H9 (cell line): ENCODE results near the gene LHX4. TPM values are rescaled to one million over a fixed set of nuclear protein-coding genes. Genes with fewer than 3 reads are reported as not detected.

ENCODE experiments used
- DNase-seq: peaks from one replicate; pipeline ENCODE4 v3.0.0-alpha.2; 2017
- H2AFZ ChIP-seq: one replicate; pipeline ENCODE4 v1.6.1; 2013; ENCODE audit warnings: mild to moderate bottlenecking, low read length, control low read depth, moderate library complexity
- H2AK5ac ChIP-seq: 2 replicates; pipeline ENCODE4 v1.6.1; 2013; ENCODE audit warnings: low read length, control low read depth, mixed read lengths; ENCODE audit not compliant: insufficient read length
- H2BK120ac ChIP-seq: one replicate; pipeline ENCODE4 v1.6.1; 2013; ENCODE audit warnings: low read depth, mild to moderate bottlenecking, low read length, control low read depth, inconsistent platforms; ENCODE audit not compliant: poor library complexity, severe bottlenecking
- H2BK12ac ChIP-seq: 2 replicates; pipeline ENCODE4 v1.6.1; 2013; ENCODE audit warnings: low read length, control low read depth, mixed read lengths, low read depth; ENCODE audit not compliant: insufficient read length
- H2BK15ac ChIP-seq: 2 replicates; pipeline ENCODE4 v1.6.1; 2013; ENCODE audit warnings: low read depth, low read length, control low read depth
- H2BK20ac ChIP-seq: one replicate; pipeline ENCODE4 v1.6.1; 2013; ENCODE audit warnings: low read depth, mild to moderate bottlenecking, low read length, control low read depth, inconsistent platforms; ENCODE audit not compliant: poor library complexity, severe bottlenecking
- H2BK5ac ChIP-seq: 2 replicates; pipeline ENCODE4 v1.6.1; 2013; ENCODE audit warnings: low read length, control low read depth, mixed read lengths; ENCODE audit not compliant: insufficient read length
- H3K14ac ChIP-seq: 2 replicates; pipeline ENCODE4 v1.6.1; 2013; ENCODE audit warnings: low read length, control low read depth; ENCODE audit not compliant: insufficient read depth
- H3K18ac ChIP-seq: 2 replicates; pipeline ENCODE4 v1.6.1; 2013; ENCODE audit warnings: low read depth, mild to moderate bottlenecking, mixed read lengths, low read length, control low read depth; ENCODE audit not compliant: insufficient read length
- H3K23ac ChIP-seq: 2 replicates; pipeline ENCODE4 v1.6.1; 2013; ENCODE audit warnings: low read length, control low read depth, mixed read lengths, low read depth; ENCODE audit not compliant: insufficient read length
- H3K23me2 ChIP-seq: 2 replicates; pipeline ENCODE4 v1.6.1; 2013; ENCODE audit warnings: low read depth, mild to moderate bottlenecking, mixed read lengths, low read length, control low read depth; ENCODE audit not compliant: insufficient read length, poor library complexity, severe bottlenecking
- H3K27ac ChIP-seq: 2 replicates; pipeline ENCODE4 v1.5.1; 2013; ENCODE audit warnings: low read length, control low read depth, mixed read lengths, low read depth; ENCODE audit not compliant: insufficient read length
- H3K27me3 ChIP-seq: 2 replicates; pipeline ENCODE4 v1.6.1; 2013; ENCODE audit warnings: low read length, control low read depth, inconsistent platforms; ENCODE audit not compliant: insufficient read depth
- H3K4ac ChIP-seq: 2 replicates; pipeline ENCODE4 v1.6.1; 2013; ENCODE audit warnings: low read depth, mild to moderate bottlenecking, control low read depth, inconsistent platforms, low read length, moderate library complexity
- H3K4me1 ChIP-seq: 2 replicates; pipeline ENCODE4 v1.6.1; 2013; ENCODE audit warnings: low read length, control low read depth, inconsistent platforms; ENCODE audit not compliant: insufficient read depth
- H3K4me2 ChIP-seq: 2 replicates; pipeline ENCODE4 v1.6.1; 2013; ENCODE audit warnings: low read length, control low read depth, mixed read lengths; ENCODE audit not compliant: insufficient read length, insufficient read depth
- H3K56ac ChIP-seq: 2 replicates; pipeline ENCODE4 v1.6.1; 2013; ENCODE audit warnings: low read depth, mild to moderate bottlenecking, mixed read lengths, low read length, control low read depth; ENCODE audit not compliant: insufficient read length
- H3K79me1 ChIP-seq: 2 replicates; pipeline ENCODE4 v1.6.1; 2013; ENCODE audit warnings: low read depth, mild to moderate bottlenecking, moderate library complexity, low read length, control low read depth, inconsistent platforms; ENCODE audit not compliant: insufficient read depth, poor library complexity, severe bottlenecking
- H3K79me2 ChIP-seq: 2 replicates; pipeline ENCODE4 v1.6.1; 2013; ENCODE audit warnings: low read length, control low read depth, inconsistent platforms; ENCODE audit not compliant: insufficient read depth
- H3K9ac ChIP-seq: 2 replicates; pipeline ENCODE4 v1.6.1; 2013; ENCODE audit warnings: low read length, control low read depth, mixed read lengths; ENCODE audit not compliant: insufficient read length; ENCODE audit errors: extremely low read depth
- H3K9me3 ChIP-seq: one replicate; pipeline ENCODE4 v1.6.1; 2013; ENCODE audit warnings: low read depth, low read length, inconsistent platforms; ENCODE audit not compliant: control insufficient read depth
- H3T11ph ChIP-seq: one replicate; pipeline ENCODE4 v1.6.1; 2013; ENCODE audit warnings: mild to moderate bottlenecking, low read length, control low read depth, inconsistent platforms
- H4K20me1 ChIP-seq: one replicate; pipeline ENCODE4 v1.6.1; 2013; ENCODE audit not compliant: control insufficient read depth, insufficient read length, insufficient read depth
- H4K5ac ChIP-seq: 2 replicates; pipeline ENCODE4 v1.6.1; 2013; ENCODE audit warnings: low read depth, mild to moderate bottlenecking, mixed read lengths, low read length, control low read depth; ENCODE audit not compliant: insufficient read length
- H4K8ac ChIP-seq: replicated peaks from 2 replicates; pipeline ENCODE4 v1.6.1; 2013; ENCODE audit warnings: low read length, control low read depth, mixed read lengths, low read depth; ENCODE audit not compliant: insufficient read length
- H4K91ac ChIP-seq: 2 replicates; pipeline ENCODE4 v1.6.1; 2013; ENCODE audit warnings: low read depth, mild to moderate bottlenecking, moderate library complexity, mixed read lengths, low read length, control low read depth; ENCODE audit not compliant: insufficient read length
- H3K27ac Mint-ChIP-seq, 3 experiments: 2 replicates in 2 of 3; 3 replicates in 1 of 3; pipeline ENCODE4 v1.8.0; 2020 to 2021; ENCODE audit warnings: mixed read lengths in 3 of 3, mild to moderate bottlenecking in 1 of 3, moderate library complexity in 1 of 3
- H3K27me3 Mint-ChIP-seq: 2 replicates; pipeline ENCODE4 v1.8.0; 2021; ENCODE audit warnings: low read depth, mild to moderate bottlenecking, moderate library complexity, mixed read lengths
- H3K36me3 Mint-ChIP-seq, 3 experiments: 2 replicates in 2 of 3; 3 replicates in 1 of 3; pipeline ENCODE4 v1.8.0; 2020 to 2021; ENCODE audit warnings: low read depth in 3 of 3, mixed read lengths in 3 of 3; ENCODE audit not compliant: insufficient read depth in 1 of 3
- H3K4me1 Mint-ChIP-seq, 2 experiments: 2 replicates each; pipeline ENCODE4 v1.8.0; 2020; ENCODE audit warnings: mixed read lengths in 2 of 2
- H3K4me3 Mint-ChIP-seq, 2 experiments: 2 replicates in 1 of 2; 3 replicates in 1 of 2; pipeline ENCODE4 v1.8.0; 2020 to 2021; ENCODE audit warnings: mild to moderate bottlenecking in 2 of 2, mixed read lengths in 2 of 2, moderate library complexity in 1 of 2
- H3K9me3 Mint-ChIP-seq, 2 experiments: 2 replicates in 1 of 2; 3 replicates in 1 of 2; pipeline ENCODE4 v1.8.0; 2020; ENCODE audit warnings: mild to moderate bottlenecking in 2 of 2, mixed read lengths in 2 of 2, moderate library complexity in 1 of 2
- WGBS: extraction: QIAGEN DNeasy Blood & Tissue Kit; methylation state at CpG from one replicate; pipeline ENCODE4 v1.1.7; 2013; ENCODE audit warnings: missing lambda C conversion rate, low lambda C conversion rate, mixed read lengths; ENCODE audit not compliant: insufficient read length; ENCODE audit errors: extremely low coverage; 5-methylcytosine and 5-hydroxymethylcytosine counted together
- total RNA-seq: library from RNA; stranded (reverse); gene quantifications from 2 replicates; pipeline ENCODE4 v1.2.1, GENCODE V29; 2021
- TF ChIP-seq, protein P1 (sequence below): fragments of 200-600 bp; sonication (generic); conservative IDR thresholded peaks from 3 replicates; pipeline ENCODE4 v1.8.0; 2021; ENCODE audit warnings: antibody characterized with exemption, mild to moderate bottlenecking

LHX4 gene
- total RNA-seq, 1 experiment from 2014 or later, result 1.9 TPM

GRCh38 chr1:180215856-180216625, 14.0 kb upstream of the LHX4 start:
- Histone ChIP-seq H3K14ac (no peak overlapping the region), H3K27me3 (no peaks in the 10 kb centered on the region), H2BK20ac (no peak overlapping the region), H4K5ac (no peak overlapping the region), H4K91ac (no peak overlapping the region), H3K56ac (no peak overlapping the region), H3K9me3 (no peaks in the 10 kb centered on the region), H3K23me2 (no peaks in the 10 kb centered on the region), H2AFZ (no peak overlapping the region), H3K4me1 (no peaks in the 10 kb centered on the region), H3K23ac (no peak overlapping the region), H2BK120ac (no peak overlapping the region), H2BK15ac (no peak overlapping the region), H3T11ph (no peak overlapping the region), H2BK12ac (no peak overlapping the region), H3K4ac (no peak overlapping the region), H3K27ac (no peak overlapping the region), H3K4me2 (no peak overlapping the region), H4K8ac (no peak overlapping the region), H2AK5ac (no peak overlapping the region), H3K18ac (no peak overlapping the region), H3K79me2 (no peaks in the 10 kb centered on the region), H4K20me1 (no peaks in the 10 kb centered on the region), H3K79me1 (no peaks in the 10 kb centered on the region), H2BK5ac (no peak overlapping the region), H3K9ac (no peak overlapping the region)
- Mint-ChIP-seq H3K9me3 (no peaks in the 10 kb centered on the region), H3K4me1 (peaks cover 8 to 16% of the 10 kb centered on the region in 2 experiments), H3K4me3 (no peak overlapping the region), H3K27ac (no peak overlapping the region), H3K27me3 (peaks cover 32% of the 10 kb centered on the region), H3K36me3 (peaks cover 0 to 2% (median 0%) of the 10 kb centered on the region in 3 experiments; a peak in 2 of 7 replicates)
- DNase-seq, result no peak
- WGBS, result no CpG with 5 or more reads among the region's 22 CpGs
- TF ChIP-seq, protein P1, sequence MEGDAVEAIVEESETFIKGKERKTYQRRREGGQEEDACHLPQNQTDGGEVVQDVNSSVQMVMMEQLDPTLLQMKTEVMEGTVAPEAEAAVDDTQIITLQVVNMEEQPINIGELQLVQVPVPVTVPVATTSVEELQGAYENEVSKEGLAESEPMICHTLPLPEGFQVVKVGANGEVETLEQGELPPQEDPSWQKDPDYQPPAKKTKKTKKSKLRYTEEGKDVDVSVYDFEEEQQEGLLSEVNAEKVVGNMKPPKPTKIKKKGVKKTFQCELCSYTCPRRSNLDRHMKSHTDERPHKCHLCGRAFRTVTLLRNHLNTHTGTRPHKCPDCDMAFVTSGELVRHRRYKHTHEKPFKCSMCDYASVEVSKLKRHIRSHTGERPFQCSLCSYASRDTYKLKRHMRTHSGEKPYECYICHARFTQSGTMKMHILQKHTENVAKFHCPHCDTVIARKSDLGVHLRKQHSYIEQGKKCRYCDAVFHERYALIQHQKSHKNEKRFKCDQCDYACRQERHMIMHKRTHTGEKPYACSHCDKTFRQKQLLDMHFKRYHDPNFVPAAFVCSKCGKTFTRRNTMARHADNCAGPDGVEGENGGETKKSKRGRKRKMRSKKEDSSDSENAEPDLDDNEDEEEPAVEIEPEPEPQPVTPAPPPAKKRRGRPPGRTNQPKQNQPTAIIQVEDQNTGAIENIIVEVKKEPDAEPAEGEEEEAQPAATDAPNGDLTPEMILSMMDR, result no peak
